B cell (primary cell): Measurements from ENCODE around the gene CCDC200.

Experiments used
- CTCF ChIP-seq: fragments of 200-600 bp; IDR thresholded peaks from one replicate; pipeline ENCODE4 v1.8.0; 2022; ENCODE audit warnings: antibody characterized with exemption, mild to moderate bottlenecking
- EZH2 ChIP-seq: IDR thresholded peaks from 2 replicates; pipeline ENCODE4 v1.6.1; 2012; ENCODE audit warnings: borderline replicate concordance, low read depth, mild to moderate bottlenecking, moderate library complexity, low read length; ENCODE audit not compliant: insufficient read depth, poor library complexity, severe bottlenecking

- TF ChIP-seq EZH2: no peak
- no peak for TF ChIP-seq CTCF
Measured at GRCh38 chr17:43193251-43193650, 35.2 kb downstream of the CCDC200 start.
